HepG2 (cell line): Measurements from ENCODE around the gene CREBBP. TPM values are rescaled to one million over a fixed set of nuclear protein-coding genes. Genes with fewer than 3 reads are reported as not detected.

Experiments
- ATAC-seq: fragments of 200-7000 bp; cut with Tn5 transposase; 3 replicates; pipeline ENCODE4 v1.9.1; 2020; ENCODE audit warnings: mild to moderate bottlenecking, moderate library complexity
- BruUV-seq: library from RNA; stranded (reverse); fragments of 400-500 nt; replicated peaks from 2 replicates; lab custom pipeline; 2021; lab: Mats Ljungman, UMichigan
- CTCF ChIA-PET: fragments of 300-600 bp; formaldehyde crosslinking; extraction: SDS; loops from one replicate; lab custom pipeline; 2021; ENCODE audit warnings: low total read pairs, inconsistent platforms, low intra/inter-chr PET ratio; lab: Yijun Ruan, JAX
- POLR2A ChIA-PET: fragments of 350-600 bp; sonication (Branson Sonifier 250); formaldehyde crosslinking; loops from one replicate; lab custom pipeline; 2020; ENCODE audit warnings: antibody characterized with exemption, inconsistent platforms; lab: Yijun Ruan, JAX
- DNase-seq: peaks from one replicate; pipeline ENCODE4 v3.0.0-alpha.2; 2015; ENCODE audit warnings: low spot score
- FAIRE-seq: peaks from 3 replicates; lab custom pipeline; 2011; peaks lifted over from hg19 to GRCh38; lab: Jason Lieb, UNC
- H2AFZ ChIP-seq: one replicate; pipeline ENCODE4 v1.6.1; 2011; ENCODE audit warnings: low read length, inconsistent platforms
- H3K27ac ChIP-seq: fragments of 300-600 bp; 3 replicates; pipeline ENCODE4 v1.8.0; 2011; ENCODE audit warnings: mixed run types, mild to moderate bottlenecking, mixed read lengths, low read length, inconsistent platforms; ENCODE audit not compliant: insufficient read depth; ENCODE audit errors: extremely low read length
- H3K27me3 ChIP-seq, 2 experiments: fragments of 200-600 bp in 1 of 2; 2 replicates in 1 of 2; 3 replicates in 1 of 2; pipeline versions ENCODE4 v1.6.0 to v1.8.0; 2011; ENCODE audit warnings: low read length in 2 of 2, mild to moderate bottlenecking in 2 of 2, moderate library complexity in 2 of 2, inconsistent platforms in 1 of 2; ENCODE audit not compliant: insufficient read depth in 2 of 2, control insufficient read depth in 1 of 2
- H3K36me3 ChIP-seq, 2 experiments: fragments of 200-600 bp in 1 of 2; replicated peaks in 1 of 2; 2 replicates in 1 of 2; 3 replicates in 1 of 2; pipeline versions ENCODE4 v1.5.1 to v1.8.0; 2011; ENCODE audit warnings: low read length in 2 of 2, inconsistent platforms in 1 of 2; ENCODE audit not compliant: insufficient read depth in 2 of 2, control insufficient read depth in 1 of 2
- H3K4me1 ChIP-seq: 2 replicates; pipeline ENCODE4 v1.5.1; 2012; ENCODE audit warnings: low read length, inconsistent platforms; ENCODE audit not compliant: insufficient read depth
- H3K4me2 ChIP-seq: 2 replicates; pipeline ENCODE4 v1.6.0; 2011; ENCODE audit warnings: low read depth, low read length, inconsistent platforms
- H3K4me3 ChIP-seq, 3 experiments: fragments of 200-600 bp in 1 of 3; sonication (generic), shearing (Covaris generic) in 1 of 3; replicated peaks in 1 of 3; 2 replicates each; pipeline ENCODE4 v1.5.1; 2011 to 2016; ENCODE audit warnings: low read length in 3 of 3, inconsistent platforms in 2 of 3, low read depth in 2 of 3, mild to moderate bottlenecking in 2 of 3, control low read depth in 1 of 3, mixed read lengths in 1 of 3; ENCODE audit not compliant: insufficient read depth in 1 of 3
- H3K79me2 ChIP-seq: one replicate; pipeline ENCODE4 v1.6.1; 2011; ENCODE audit warnings: low read length, inconsistent platforms; ENCODE audit not compliant: insufficient read depth
- H3K9ac ChIP-seq: 2 replicates; pipeline ENCODE4 v1.6.0; 2011; ENCODE audit warnings: mild to moderate bottlenecking, low read depth, low read length, inconsistent platforms; ENCODE audit not compliant: insufficient read depth
- H3K9me3 ChIP-seq: 2 replicates; pipeline ENCODE4 v1.5.1; 2012; ENCODE audit warnings: mild to moderate bottlenecking, low read length
- H4K20me1 ChIP-seq: 2 replicates; pipeline ENCODE4 v1.6.0; 2011; ENCODE audit warnings: inconsistent platforms, mild to moderate bottlenecking, low read length, moderate library complexity; ENCODE audit not compliant: insufficient read depth
- AGO2 ChIP-seq: fragments of 200-400 bp; formaldehyde crosslinking; optimal IDR thresholded peaks from 2 replicates; pipeline ENCODE3; 2017; ENCODE audit warnings: mild to moderate bottlenecking, low read depth, low read length, moderate library complexity
- HNRNPK ChIP-seq: fragments of 200-400 bp; formaldehyde crosslinking; IDR thresholded peaks from 2 replicates; pipeline ENCODE4 v1.6.1; 2018; ENCODE audit warnings: low read length, low read depth, moderate library complexity, mild to moderate bottlenecking; ENCODE audit not compliant: poor library complexity, severe bottlenecking
- MEIS1 ChIP-seq: sonication (generic); formaldehyde crosslinking; IDR thresholded peaks from 2 replicates; pipeline ENCODE4 v1.9.0; 2021; ENCODE audit warnings: mild to moderate bottlenecking, missing genetic modification reagents, moderate library complexity, borderline replicate concordance
- NFE2 ChIP-seq: sonication (generic); formaldehyde crosslinking; IDR thresholded peaks from 2 replicates; pipeline ENCODE4 v1.4.0; 2020; ENCODE audit warnings: missing genetic modification reagents
- NFYB ChIP-seq: sonication (generic); formaldehyde crosslinking; IDR thresholded peaks from 2 replicates; pipeline ENCODE4 v1.4.0; 2020; ENCODE audit warnings: missing genetic modification reagents
- RARA ChIP-seq: IDR thresholded peaks from 2 replicates; pipeline ENCODE4 v1.6.1; 2016; ENCODE audit warnings: missing genetic modification reagents, missing compliant biosample characterization
- XRCC5 ChIP-seq: fragments of 200-400 bp; formaldehyde crosslinking; optimal IDR thresholded peaks from 2 replicates; pipeline ENCODE3; 2017; ENCODE audit warnings: mild to moderate bottlenecking, low read length
- ZNF354B ChIP-seq: sonication (generic); formaldehyde crosslinking; IDR thresholded peaks from 2 replicates; pipeline ENCODE4 v1.8.0; 2022; ENCODE audit warnings: mild to moderate bottlenecking, missing genetic modification reagents
- ZNF546 ChIP-seq: sonication (generic); formaldehyde crosslinking; conservative IDR thresholded peaks from 2 replicates; pipeline ENCODE4 v1.8.1; 2023; ENCODE audit warnings: mild to moderate bottlenecking, missing genetic modification reagents
- WGBS: methylation state at CpG from one replicate; pipeline ENCODE4 v1.1.6; 2017; ENCODE audit warnings: low lambda C conversion rate; 5-methylcytosine and 5-hydroxymethylcytosine counted together
- in situ Hi-C: cut with HindIII; loops from 2 replicates; pipeline ENCODE4 v1.10.0; 2017; ENCODE audit warnings: low pct_unique_long_range_greater_than_20kb; ENCODE audit not compliant: extremely low pct_ligation_motif_present
- intact Hi-C: fragments of 100-400 bp; cut with micrococcal nuclease; formaldehyde crosslinking; loops from one replicate; pipeline ENCODE4 v1.10.0; 2022; ENCODE audit not compliant: unreplicated experiment
- polyA plus RNA-seq, 8 experiments: library from polyadenylated mRNA; depleted of rRNA in 3 of 8; stranded (reverse) in 7 of 8; unstranded in 1 of 8; fragments of >200 nt; fragmentation: Illumina TruSeq in 4 of 8; extraction: Trizol in 4 of 8; gene quantifications; 2 replicates each; pipeline versions ENCODE4 v1.2.1 to v1.2.3, GENCODE V29; 2011 to 2016; ENCODE audit warnings: low read depth in 4 of 8, missing spikeins in 1 of 8, mixed read lengths in 1 of 8; ENCODE audit not compliant: insufficient read depth in 1 of 8
- total RNA-seq, 5 experiments: library from RNA; depleted of rRNA; stranded (reverse); fragments of >200 nt; fragmentation: Illumina TruSeq; extraction: Trizol; gene quantifications; 2 replicates each; pipeline ENCODE4 v1.2.3, GENCODE V29; 2016; ENCODE audit warnings: low read depth in 1 of 5
- TF ChIP-seq, protein P1 (sequence below): sonication (generic); formaldehyde crosslinking; IDR thresholded peaks from 2 replicates; pipeline ENCODE4 v1.5.0; 2020; ENCODE audit warnings: mild to moderate bottlenecking, missing genetic modification reagents

Gene CREBBP
- total and polyA plus RNA-seq, 2 of the 13 experiments (the other 11 are each of a cell fraction or from before 2014, with no cell fraction given) = 5.3 to 10.4 TPM

DNA sequence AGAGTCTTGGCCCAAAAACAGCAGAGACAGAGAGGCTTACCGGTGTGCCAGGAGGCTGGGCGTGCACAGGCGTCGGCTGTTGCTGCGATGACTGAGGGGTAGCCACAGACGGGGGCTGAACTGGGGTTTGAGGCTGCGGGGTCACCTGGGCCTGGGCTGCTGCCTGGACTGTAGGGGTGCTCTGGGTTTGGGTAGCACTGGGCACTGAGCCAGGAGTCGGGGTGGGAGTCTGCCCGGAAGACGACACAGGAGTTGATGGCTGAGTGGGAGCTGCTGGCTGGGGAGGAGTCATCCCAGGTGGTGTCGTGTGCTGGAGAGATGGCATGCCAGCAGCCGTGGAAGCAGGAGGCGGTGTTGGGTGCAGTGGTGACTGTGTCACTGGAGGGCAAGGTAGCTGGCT lies 110.0 kb downstream of the CREBBP start:
- no peaks in the 10 kb centered on the region for H3K4me1 ChIP-seq
- no peaks in the 10 kb centered on the region for H3K79me2 ChIP-seq
- ATAC-seq = no peak
- DNase-seq = no peak
- no peak overlapping the region for H3K27ac ChIP-seq
- no peak overlapping the region for H2AFZ ChIP-seq
- CTCF ChIA-PET = no interaction called here
- BruUV-seq = no TSS peak
- H4K20me1 ChIP-seq = no peaks in the 10 kb centered on the region
- 97% methylated on average over 13 of the region's 13 CpGs for WGBS
- intact Hi-C loops (no loop called here), in situ Hi-C loops (no loop called here)
- H3K27me3 ChIP-seq = no peaks in the 10 kb centered on the region
- no peak overlapping the region for H3K9ac ChIP-seq
- TF ChIP-seq ZNF546 (CRISPR knock-in tag) = no peak
- TF ChIP-seq AGO2 = peak; percentile 44
- POLR2A ChIA-PET = no interaction called here
- H3K4me3 ChIP-seq = no peak overlapping the region
- no peak for FAIRE-seq
- no peak overlapping the region for H3K4me2 ChIP-seq
- H3K9me3 ChIP-seq = no peaks in the 10 kb centered on the region
- peaks cover 45 to 91% of the 10 kb centered on the region in 2 experiments for H3K36me3 ChIP-seq

DNA sequence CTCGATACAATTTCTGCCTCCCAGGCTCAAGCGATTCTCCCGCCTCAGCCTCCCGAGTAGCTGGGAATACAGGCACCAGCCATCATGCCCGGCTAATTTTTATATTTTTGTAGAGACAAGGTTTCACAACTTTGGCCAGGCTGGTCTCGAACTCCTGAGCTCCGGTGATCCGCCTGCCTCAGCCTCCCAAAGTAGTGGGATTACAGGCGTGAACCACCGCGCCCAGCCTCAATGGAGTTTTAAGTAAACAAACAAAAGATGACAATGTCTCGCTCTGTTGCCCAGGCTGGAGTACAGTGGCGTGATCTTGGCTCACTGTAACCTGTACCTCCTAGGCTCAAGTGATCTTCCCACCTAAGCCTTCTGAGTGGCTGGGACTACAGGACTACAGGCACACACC lies 110.6 kb downstream of the CREBBP start:
- no peak for FAIRE-seq
- POLR2A ChIA-PET = no interaction called here

More for the DNA sequence above, 110.6 kb downstream of the CREBBP start:
- Histone ChIP-seq H3K4me2 (no peak overlapping the region), H3K9me3 (no peaks in the 10 kb centered on the region), H2AFZ (no peak overlapping the region), H4K20me1 (no peaks in the 10 kb centered on the region), H3K4me1 (no peaks in the 10 kb centered on the region), H3K4me3 (no peak overlapping the region), H3K27me3 (no peaks in the 10 kb centered on the region), H3K36me3 (peaks cover 44 to 88% of the 10 kb centered on the region in 2 experiments), H3K9ac (no peak overlapping the region), H3K79me2 (no peaks in the 10 kb centered on the region), H3K27ac (no peak overlapping the region)
- DNase-seq (no peak), ATAC-seq (no peak)
- TF ChIP-seq RARA (CRISPR knock-in tag) (no peak), XRCC5 (no peak), HNRNPK (no peak), NFE2 (CRISPR knock-in tag) (no peak), MEIS1 (CRISPR knock-in tag) (no peak), ZNF354B (CRISPR knock-in tag) (no peak), NFYB (no peak)
- TF ChIP-seq, protein P1, sequence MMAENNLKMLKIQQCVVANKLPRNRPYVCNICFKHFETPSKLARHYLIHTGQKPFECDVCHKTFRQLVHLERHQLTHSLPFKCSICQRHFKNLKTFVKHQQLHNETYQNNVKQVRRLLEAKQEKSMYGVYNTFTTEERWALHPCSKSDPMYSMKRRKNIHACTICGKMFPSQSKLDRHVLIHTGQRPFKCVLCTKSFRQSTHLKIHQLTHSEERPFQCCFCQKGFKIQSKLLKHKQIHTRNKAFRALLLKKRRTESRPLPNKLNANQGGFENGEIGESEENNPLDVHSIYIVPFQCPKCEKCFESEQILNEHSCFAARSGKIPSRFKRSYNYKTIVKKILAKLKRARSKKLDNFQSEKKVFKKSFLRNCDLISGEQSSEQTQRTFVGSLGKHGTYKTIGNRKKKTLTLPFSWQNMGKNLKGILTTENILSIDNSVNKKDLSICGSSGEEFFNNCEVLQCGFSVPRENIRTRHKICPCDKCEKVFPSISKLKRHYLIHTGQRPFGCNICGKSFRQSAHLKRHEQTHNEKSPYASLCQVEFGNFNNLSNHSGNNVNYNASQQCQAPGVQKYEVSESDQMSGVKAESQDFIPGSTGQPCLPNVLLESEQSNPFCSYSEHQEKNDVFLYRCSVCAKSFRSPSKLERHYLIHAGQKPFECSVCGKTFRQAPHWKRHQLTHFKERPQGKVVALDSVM (CRISPR knock-in tag) = no peak
- CTCF ChIA-PET = no interaction called here
- in situ Hi-C loops = no loop called here
- 97% methylated on average over 13 of the region's 13 CpGs for WGBS
- BruUV-seq = no TSS peak
- intact Hi-C loops = no loop called here
